GM13976 (cell line): ENCODE measurements around the gene TMEM108.

Source experiments
- DNase-seq: peaks from one replicate; pipeline ENCODE4 v3.0.0; 2012; ENCODE audit warnings: low spot score
- in situ Hi-C: fragments of 300-500 bp; cut with MboI; formaldehyde crosslinking; loops from one replicate; pipeline ENCODE4 v1.12.0; 2022; ENCODE audit warnings: low sequenced_read_pairs, mixed read lengths, inconsistent platforms; ENCODE audit not compliant: unreplicated experiment
- TF ChIP-seq, protein P1 (sequence below): IDR thresholded peaks from 2 replicates; pipeline ENCODE4 v1.5.1; 2012; ENCODE audit warnings: borderline replicate concordance, mild to moderate bottlenecking; ENCODE audit not compliant: insufficient read depth; ENCODE audit errors: extremely low read depth, missing control alignments, control extremely low read depth

TMEM108 gene

DNA sequence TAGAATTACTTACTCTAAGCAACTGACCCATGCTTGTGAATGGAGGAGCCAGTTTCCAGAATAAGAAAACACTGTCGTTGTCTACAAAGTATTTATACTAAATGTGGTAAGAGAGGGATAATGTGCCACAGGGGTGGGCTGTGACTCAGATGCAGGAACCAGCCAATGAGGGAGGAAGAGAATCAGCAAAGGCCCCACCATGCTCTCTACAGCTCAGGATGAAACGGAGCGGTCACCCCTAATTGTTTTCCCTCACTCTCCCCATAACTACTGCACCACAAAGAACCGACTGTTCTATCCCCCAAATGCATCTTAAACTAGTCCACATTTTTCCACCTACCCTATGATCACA, 406.2 kb downstream of the TMEM108 start:
- TF ChIP-seq, protein P1, sequence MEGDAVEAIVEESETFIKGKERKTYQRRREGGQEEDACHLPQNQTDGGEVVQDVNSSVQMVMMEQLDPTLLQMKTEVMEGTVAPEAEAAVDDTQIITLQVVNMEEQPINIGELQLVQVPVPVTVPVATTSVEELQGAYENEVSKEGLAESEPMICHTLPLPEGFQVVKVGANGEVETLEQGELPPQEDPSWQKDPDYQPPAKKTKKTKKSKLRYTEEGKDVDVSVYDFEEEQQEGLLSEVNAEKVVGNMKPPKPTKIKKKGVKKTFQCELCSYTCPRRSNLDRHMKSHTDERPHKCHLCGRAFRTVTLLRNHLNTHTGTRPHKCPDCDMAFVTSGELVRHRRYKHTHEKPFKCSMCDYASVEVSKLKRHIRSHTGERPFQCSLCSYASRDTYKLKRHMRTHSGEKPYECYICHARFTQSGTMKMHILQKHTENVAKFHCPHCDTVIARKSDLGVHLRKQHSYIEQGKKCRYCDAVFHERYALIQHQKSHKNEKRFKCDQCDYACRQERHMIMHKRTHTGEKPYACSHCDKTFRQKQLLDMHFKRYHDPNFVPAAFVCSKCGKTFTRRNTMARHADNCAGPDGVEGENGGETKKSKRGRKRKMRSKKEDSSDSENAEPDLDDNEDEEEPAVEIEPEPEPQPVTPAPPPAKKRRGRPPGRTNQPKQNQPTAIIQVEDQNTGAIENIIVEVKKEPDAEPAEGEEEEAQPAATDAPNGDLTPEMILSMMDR, result no peak
- no peak for DNase-seq
- in situ Hi-C loops, result no loop called here

DNA sequence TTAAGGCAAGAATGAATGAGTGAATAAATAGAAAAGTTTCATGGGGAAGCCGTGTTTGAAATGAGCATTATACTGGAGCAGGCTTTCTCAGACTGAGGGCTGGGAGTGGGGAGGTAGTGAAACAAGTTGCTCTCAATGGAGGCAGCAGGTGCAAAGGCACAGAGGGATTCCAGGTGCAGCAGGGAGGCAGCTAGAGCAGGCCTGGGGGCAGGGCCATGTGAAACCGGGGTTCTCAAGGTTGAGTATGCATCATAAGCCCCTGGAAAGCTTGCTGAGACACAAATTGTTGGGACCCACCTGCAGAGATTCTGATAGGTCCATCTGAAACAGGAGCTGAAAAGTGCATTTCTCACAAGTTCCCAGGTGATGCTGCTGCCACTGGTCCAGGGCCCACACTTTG, 406.9 kb downstream of the TMEM108 start:
- in situ Hi-C loops, result no loop called here
- DNase-seq, result no peak
- TF ChIP-seq, protein P1, result no peak
